ENCODE measurements around the gene AIFM3.

Gene AIFM3

GRCh38 chr22:21026783-21027692, 60.0 kb downstream of the AIFM3 start:
- no peak for DNase-seq (ENCODE audit: low spot score)

GRCh38 chr22:21028277-21029251, 61.5 kb downstream of the AIFM3 start:
- no peak for DNase-seq (ENCODE audit: low spot score)

- no peak for DNase-seq (ENCODE audit: low spot score)
Observed at GRCh38 chr22:21029486-21030025, 62.5 kb downstream of the AIFM3 start.

- DNase-seq (ENCODE audit: low spot score): no peak
Observed at GRCh38 chr22:21030032-21030431, 63.0 kb downstream of the AIFM3 start.
